ENCODE results near the gene KCNC4. TPM values are rescaled to one million over a fixed set of nuclear protein-coding genes. Genes with fewer than 3 reads are reported as not detected.

The KCNC4 gene
- total RNA-seq, 4 donors from 2014 or later, result 2.9 to 9.0 (median 6.1) TPM

GRCh38 chr1:110234691-110235090 is 24.6 kb downstream of the KCNC4 start:
- no peak for DNase-seq (ENCODE audit: low spot score in 2 of 2)
- WGBS, 2 donors, result 82 to 92% methylated on average over 5 of the region's 5 CpGs

GRCh38 chr1:110235181-110235833 is 25.2 kb downstream of the KCNC4 start:
- Histone ChIP-seq H3K27me3 (no peaks in the 10 kb centered on the region), H3K36me3 (peaks cover 0 to 57% (median 4%) of the 10 kb centered on the region in 3 donors), H3K4me3 (no peak overlapping the region), H3K9me3 (peaks cover 0 to 12% (median 0%) of the 10 kb centered on the region in 4 donors), H3K27ac (no peak overlapping the region), H3K4me1 (peaks cover 0 to 6% (median 0%) of the 10 kb centered on the region in 4 donors)
- no peak for DNase-seq (ENCODE audit: low spot score in 2 of 2)
- 57 to 65% methylated on average over 13 of the region's 13 CpGs for WGBS, 2 donors
- no peak for TF ChIP-seq EP300 (IDR thresholded peaks at IDR 0.05)
- TF ChIP-seq CTCF (IDR thresholded peaks at IDR 0.05), result no peak
- TF ChIP-seq POLR2A (IDR thresholded peaks at IDR 0.05), result no peak

More at GRCh38 chr1:110234691-110235090, 24.6 kb downstream of the KCNC4 start:
- no peak overlapping the region for H3K4me3 ChIP-seq
- no peaks in the 10 kb centered on the region for H3K27me3 ChIP-seq
- H3K27ac ChIP-seq, result no peak overlapping the region
- H3K36me3 ChIP-seq, result peaks cover 0 to 63% (median 4%) of the 10 kb centered on the region in 3 donors
- no peak for TF ChIP-seq POLR2A (IDR thresholded peaks at IDR 0.05)
- no peak for TF ChIP-seq CTCF (IDR thresholded peaks at IDR 0.05)
- TF ChIP-seq EP300 (IDR thresholded peaks at IDR 0.05), result no peak
- H3K9me3 ChIP-seq, result peaks cover 0 to 12% (median 0%) of the 10 kb centered on the region in 4 donors
- H3K4me1 ChIP-seq, result peaks cover 0 to 4% (median 0%) of the 10 kb centered on the region in 4 donors

DNA sequence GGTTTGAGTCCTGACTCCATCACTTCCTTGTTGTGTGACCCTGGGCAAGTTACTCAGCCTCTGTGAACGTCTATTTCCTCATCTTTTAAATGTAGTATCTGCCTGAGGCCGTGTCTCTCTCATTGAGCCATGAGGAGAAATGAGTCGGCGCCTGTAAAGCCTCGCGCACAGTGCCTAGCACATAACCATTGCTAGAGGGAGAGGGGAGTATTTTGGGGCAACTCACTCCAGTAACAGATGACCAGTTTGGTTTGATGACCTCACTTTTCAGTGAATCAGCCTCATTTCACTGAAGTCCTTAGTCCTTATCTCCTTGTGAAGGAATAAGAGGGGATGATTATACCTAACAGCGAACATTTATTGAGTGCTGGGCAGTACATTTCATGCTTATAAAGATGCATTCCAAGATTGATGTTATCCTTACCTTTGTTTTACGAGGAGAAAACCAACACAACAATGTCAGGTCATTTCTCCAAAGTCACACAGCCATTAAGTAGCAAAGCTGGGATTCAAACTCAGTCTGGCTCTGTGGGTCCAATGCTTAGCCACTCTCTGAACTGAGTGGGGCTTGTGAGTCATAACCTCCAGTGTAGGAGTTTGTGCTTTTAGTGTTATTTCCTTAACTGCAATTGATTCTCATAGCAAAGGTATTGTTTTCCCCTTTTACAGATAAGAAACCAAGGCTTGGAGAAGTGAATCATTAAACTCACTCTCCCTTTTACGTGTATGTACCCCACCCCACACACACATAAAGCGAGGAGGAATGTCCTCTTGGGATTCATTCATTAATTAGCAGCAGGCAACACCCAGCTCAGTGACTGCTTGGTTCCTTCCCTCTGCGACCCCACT is 25.9 kb downstream of the KCNC4 start:
- H3K9me3 ChIP-seq, result peaks cover 0 to 12% (median 0%) of the 10 kb centered on the region in 4 donors
- no peak for DNase-seq (ENCODE audit: low spot score in 2 of 2)
- no peak overlapping the region for H3K27ac ChIP-seq
- WGBS, 2 donors, result 59 to 61% methylated on average over 11 of the region's 11 CpGs
- TF ChIP-seq EP300 (IDR thresholded peaks at IDR 0.05) (no peak), CTCF (IDR thresholded peaks at IDR 0.05) (no peak), POLR2A (IDR thresholded peaks at IDR 0.05) (no peak)
- no peak overlapping the region for H3K4me3 ChIP-seq
- H3K4me1 ChIP-seq, result peaks cover 0 to 6% (median 0%) of the 10 kb centered on the region in 4 donors
- H3K27me3 ChIP-seq, result no peaks in the 10 kb centered on the region
- peaks cover 0 to 50% (median 4%) of the 10 kb centered on the region in 3 donors for H3K36me3 ChIP-seq

DNA sequence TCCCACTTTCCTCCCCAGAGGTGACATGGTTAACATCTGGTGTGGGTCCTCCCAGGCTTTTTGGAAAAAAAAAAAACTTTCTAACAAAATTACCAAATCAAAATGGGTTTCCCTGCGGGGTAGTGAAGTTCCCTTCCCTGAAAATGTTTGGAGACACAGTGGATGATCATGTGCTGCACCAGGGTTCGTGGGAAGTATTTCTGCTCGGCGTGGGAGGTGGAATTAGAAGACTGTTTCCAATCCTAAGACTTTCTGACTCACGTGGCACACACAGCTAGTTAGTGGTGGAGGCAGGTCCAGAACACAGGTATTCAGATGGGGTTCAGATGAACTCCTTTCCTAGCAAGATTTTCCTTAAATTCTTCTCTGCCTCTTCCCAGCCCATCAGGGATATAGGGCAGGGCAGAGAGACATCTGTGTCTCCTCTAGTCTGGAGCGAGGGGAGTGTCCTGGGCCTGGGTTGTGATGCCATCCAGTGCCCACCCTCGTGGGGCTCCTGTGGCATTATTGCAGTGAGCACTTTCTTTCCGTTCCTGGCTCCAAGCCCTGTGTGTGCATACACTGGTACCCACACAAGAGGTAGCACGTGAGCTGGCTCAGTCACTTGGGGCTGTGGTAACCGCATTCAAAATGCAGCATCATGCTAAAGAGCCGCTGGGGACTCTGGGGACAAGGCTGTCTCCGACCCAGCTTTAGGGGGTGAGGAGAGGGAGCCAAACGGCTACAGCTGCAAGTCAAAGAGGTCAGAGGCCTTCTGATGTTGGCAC is 27.5 kb downstream of the KCNC4 start:
- peaks cover 0 to 35% (median 4%) of the 10 kb centered on the region in 3 donors for H3K36me3 ChIP-seq
- 56 to 66% methylated on average over 13 of the region's 13 CpGs for WGBS, 2 donors
- TF ChIP-seq POLR2A (IDR thresholded peaks at IDR 0.05) (no peak), EP300 (IDR thresholded peaks at IDR 0.05) (no peak), CTCF (IDR thresholded peaks at IDR 0.05) (no peak)
- peaks cover 0 to 6% (median 0%) of the 10 kb centered on the region in 4 donors for H3K9me3 ChIP-seq
- peaks cover 0 to 6% (median 0%) of the 10 kb centered on the region in 4 donors for H3K4me1 ChIP-seq
- H3K27me3 ChIP-seq, result no peaks in the 10 kb centered on the region
- no peak overlapping the region for H3K27ac ChIP-seq
- no peak overlapping the region for H3K4me3 ChIP-seq
- no peak for DNase-seq (ENCODE audit: low spot score in 2 of 2)
